ENCODE data around the gene SLC25A10. TPM values are rescaled to one million over a fixed set of nuclear protein-coding genes. Genes with fewer than 3 reads are reported as not detected.

The SLC25A10 gene
- total and polyA plus RNA-seq, 9 donors = 0.12 to 9.8 (median 7.9) TPM

- Histone ChIP-seq H3K36me3 (no peaks in the 10 kb centered on the region), H3K27me3 (no peaks in the 10 kb centered on the region), H3K4me3 (no peak overlapping the region), H3K4me1 (ENCODE audit: insufficient read depth) (peaks cover 15% of the 10 kb centered on the region), H3K27ac (no peak overlapping the region), H3K9me3 (no peaks in the 10 kb centered on the region)
- intact Hi-C loops (cut with DNase I) = no loop called here
- 91 to 92% (median 91%) methylated on average over 27 to 43 of the region's 43 CpGs for WGBS, 3 donors
- TF ChIP-seq EP300 (IDR thresholded peaks at IDR 0.05) = no peak
- TF ChIP-seq POLR2A (IDR thresholded peaks at IDR 0.05) = no peak
- no peak for TF ChIP-seq CTCF (IDR thresholded peaks at IDR 0.05)
- DNase-seq = peak in 1 of 5 donors; percentile 34
Observed at GRCh38 chr17:81715872-81716673, 4.0 kb downstream of the SLC25A10 start.

- H3K27me3 ChIP-seq = no peaks in the 10 kb centered on the region
- WGBS, 3 donors = 93 to 97% (median 97%) methylated on average over 11 to 12 of the region's 12 CpGs
- TF ChIP-seq EP300 (IDR thresholded peaks at IDR 0.05) = no peak
- TF ChIP-seq CTCF (IDR thresholded peaks at IDR 0.05) = no peak
- no peak for TF ChIP-seq POLR2A (IDR thresholded peaks at IDR 0.05)
- no peak overlapping the region for H3K4me3 ChIP-seq
- intact Hi-C loops (cut with DNase I) = no loop called here
- no peaks in the 10 kb centered on the region for H3K9me3 ChIP-seq
- peaks cover 12% of the 10 kb centered on the region for H3K4me1 ChIP-seq (ENCODE audit: insufficient read depth)
- H3K27ac ChIP-seq = no peak overlapping the region
- no peaks in the 10 kb centered on the region for H3K36me3 ChIP-seq
- DNase-seq = peak in 2 of 5 donors; percentile 21 to 29
Observed at GRCh38 chr17:81716674-81716996, 4.6 kb downstream of the SLC25A10 start.

GRCh38 chr17:81717049-81717765, 5.1 kb downstream of the SLC25A10 start:
- WGBS, 3 donors = 92 to 95% (median 95%) methylated on average over 20 to 25 of the region's 25 CpGs
- peak in 2 of 5 donors; percentile 18 to 34 for DNase-seq
- intact Hi-C loops (cut with DNase I) = no loop called here
- no peak overlapping the region for H3K4me3 ChIP-seq
- TF ChIP-seq POLR2A (IDR thresholded peaks at IDR 0.05) = no peak
- peaks cover 12% of the 10 kb centered on the region for H3K4me1 ChIP-seq (ENCODE audit: insufficient read depth)
- H3K9me3 ChIP-seq = no peaks in the 10 kb centered on the region
- no peaks in the 10 kb centered on the region for H3K36me3 ChIP-seq
- no peak overlapping the region for H3K27ac ChIP-seq
- no peaks in the 10 kb centered on the region for H3K27me3 ChIP-seq

- intact Hi-C loops (cut with DNase I) = no loop called here
- no peak overlapping the region for H3K27ac ChIP-seq
- TF ChIP-seq EP300 (IDR thresholded peaks at IDR 0.05) (no peak), CTCF (IDR thresholded peaks at IDR 0.05) (no peak), POLR2A (IDR thresholded peaks at IDR 0.05) (no peak)
- no peaks in the 10 kb centered on the region for H3K36me3 ChIP-seq
- 88 to 93% (median 92%) methylated on average over 9 of the region's 9 CpGs for WGBS, 3 donors
- no peak for DNase-seq
- no peak overlapping the region for H3K4me3 ChIP-seq
- H3K9me3 ChIP-seq = no peaks in the 10 kb centered on the region
- peaks cover 11% of the 10 kb centered on the region for H3K4me1 ChIP-seq (ENCODE audit: insufficient read depth)
- no peaks in the 10 kb centered on the region for H3K27me3 ChIP-seq
Observed at GRCh38 chr17:81717766-81718089, 5.6 kb downstream of the SLC25A10 start.
